AG04450 (cell line): ENCODE results near the gene CTPS1. TPM values are rescaled to one million over a fixed set of nuclear protein-coding genes. Genes with fewer than 3 reads are reported as not detected.

Experiments used
- CTCF ChIA-PET: fragments of 300-600, 350-600 bp; formaldehyde crosslinking; extraction: SDS; loops from one replicate; lab custom pipeline; 2022; ENCODE audit warnings: antibody characterized with exemption, inconsistent platforms; lab: Charles Lee
- POLR2A ChIA-PET: fragments of 350-600 bp; formaldehyde crosslinking; extraction: SDS; loops from one replicate; lab custom pipeline; 2021; ENCODE audit warnings: antibody characterized with exemption, inconsistent platforms; lab: Yijun Ruan, JAX
- DNase-seq: peaks from one replicate; pipeline ENCODE4 v3.0.0-alpha.2; 2011; ENCODE audit warnings: low read depth, low spot score
- H3K27ac ChIP-seq: one replicate; pipeline ENCODE4 v1.5.1; 2012; ENCODE audit warnings: low read depth, low read length, control low read depth
- H3K27me3 ChIP-seq: one replicate; pipeline ENCODE4 v1.6.0; 2012; ENCODE audit warnings: low read length; ENCODE audit not compliant: control insufficient read depth, insufficient read depth
- H3K4me3 ChIP-seq: 2 replicates; pipeline ENCODE4 v1.5.1; 2011; ENCODE audit warnings: mild to moderate bottlenecking, low read depth, low read length, control low read depth
- H3K9me3 ChIP-seq: 2 replicates; pipeline ENCODE4 v1.5.1; 2012; ENCODE audit warnings: low read length; ENCODE audit not compliant: control insufficient read depth, insufficient read depth
- CTCF ChIP-seq: IDR thresholded peaks from 2 replicates; pipeline ENCODE4 v1.5.1; 2011; ENCODE audit warnings: low read depth, low read length, control low read depth, inconsistent platforms
- polyA plus RNA-seq: library from polyadenylated mRNA; depleted of rRNA; stranded (reverse); fragments of >200 nt; gene quantifications from 2 replicates; pipeline ENCODE4 v1.2.3, GENCODE V29; 2011

Gene CTPS1
- polyA plus RNA-seq, 1 experiment: 29.5 TPM

DNA sequence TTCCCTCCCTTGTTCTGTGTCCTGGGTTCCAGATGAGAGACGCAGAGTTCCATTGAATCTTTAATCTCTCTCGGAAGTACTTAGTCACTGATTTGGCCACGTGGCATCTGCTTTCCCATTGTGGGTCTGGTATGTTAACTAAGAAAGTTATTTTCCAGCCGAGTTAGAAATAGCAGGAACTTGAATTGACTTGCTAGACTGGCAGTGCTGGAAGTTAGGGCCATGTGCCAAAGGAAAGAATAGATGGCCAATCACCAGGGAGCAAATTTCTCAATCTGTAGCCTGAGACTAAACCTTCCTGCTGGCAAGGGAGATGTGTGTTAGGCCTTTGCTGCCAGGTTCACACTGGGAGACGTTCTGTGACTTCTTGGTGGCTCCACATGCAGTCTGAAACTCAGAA is 66.2 kb downstream of the CTPS1 start:
- POLR2A ChIA-PET: no interaction called here
- no peak for TF ChIP-seq CTCF

GRCh38 chr1:41046347-41046775 is 66.9 kb downstream of the CTPS1 start:
- no peak overlapping the region for H3K27ac ChIP-seq
- no peaks in the 10 kb centered on the region for H3K9me3 ChIP-seq
- ChIA-PET CTCF (no interaction called here), POLR2A (no interaction called here)
- TF ChIP-seq CTCF: no peak
- no peak for DNase-seq
- no peaks in the 10 kb centered on the region for H3K27me3 ChIP-seq
- H3K4me3 ChIP-seq: no peak overlapping the region

More for the DNA sequence above, 66.2 kb downstream of the CTPS1 start:
- CTCF ChIA-PET: no interaction called here
- no peak overlapping the region for H3K4me3 ChIP-seq
- H3K27ac ChIP-seq: no peak overlapping the region
- DNase-seq: no peak
- no peaks in the 10 kb centered on the region for H3K27me3 ChIP-seq
- H3K9me3 ChIP-seq: no peaks in the 10 kb centered on the region

DNA sequence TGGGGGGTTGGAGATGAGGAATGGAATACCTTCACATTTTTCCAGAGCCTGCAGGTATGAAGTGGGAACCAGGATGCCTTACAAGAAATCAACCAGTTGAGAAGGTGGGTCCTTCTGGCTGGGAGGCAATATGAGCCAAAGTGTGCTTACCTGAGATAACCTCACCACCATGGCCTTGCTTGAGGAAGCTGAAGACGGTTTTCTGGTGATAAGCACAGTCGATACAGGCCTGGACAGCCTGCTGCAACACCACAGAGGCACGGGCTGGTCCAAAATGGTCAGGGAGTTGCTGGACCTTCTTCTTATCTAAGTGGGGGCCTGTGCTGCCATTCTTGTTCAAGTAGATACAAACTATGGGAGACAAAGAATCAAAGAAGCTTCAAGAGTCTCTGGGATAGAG is 69.0 kb downstream of the CTPS1 start:
- Histone ChIP-seq H3K27ac (no peak overlapping the region), H3K4me3 (no peak overlapping the region), H3K9me3 (no peaks in the 10 kb centered on the region), H3K27me3 (no peaks in the 10 kb centered on the region)
- ChIA-PET POLR2A (no interaction called here), CTCF (no interaction called here)
- TF ChIP-seq CTCF: no peak
- no peak for DNase-seq

DNA sequence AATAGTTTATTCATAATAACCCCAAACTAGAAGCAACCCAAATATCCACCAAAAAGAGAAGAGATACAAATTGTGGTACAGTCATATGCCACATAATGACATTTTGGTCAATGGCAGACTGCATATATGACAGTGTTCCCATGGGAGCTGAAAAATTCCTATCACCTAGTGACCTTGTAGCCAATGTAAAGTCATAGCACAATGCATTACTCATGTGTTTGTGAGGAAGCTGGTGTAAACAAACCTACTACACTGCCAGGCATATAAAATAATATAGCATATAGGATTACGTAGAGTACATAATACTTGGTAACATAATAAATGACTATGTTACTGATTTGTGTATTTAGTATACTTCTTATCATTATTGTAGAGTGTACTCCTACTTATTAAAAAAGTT is 71.5 kb downstream of the CTPS1 start:
- POLR2A ChIA-PET: no interaction called here
- Histone ChIP-seq H3K9me3 (no peaks in the 10 kb centered on the region), H3K4me3 (no peak overlapping the region), H3K27ac (no peak overlapping the region), H3K27me3 (no peaks in the 10 kb centered on the region)
- CTCF ChIA-PET: no interaction called here
- no peak for DNase-seq
- no peak for TF ChIP-seq CTCF

DNA sequence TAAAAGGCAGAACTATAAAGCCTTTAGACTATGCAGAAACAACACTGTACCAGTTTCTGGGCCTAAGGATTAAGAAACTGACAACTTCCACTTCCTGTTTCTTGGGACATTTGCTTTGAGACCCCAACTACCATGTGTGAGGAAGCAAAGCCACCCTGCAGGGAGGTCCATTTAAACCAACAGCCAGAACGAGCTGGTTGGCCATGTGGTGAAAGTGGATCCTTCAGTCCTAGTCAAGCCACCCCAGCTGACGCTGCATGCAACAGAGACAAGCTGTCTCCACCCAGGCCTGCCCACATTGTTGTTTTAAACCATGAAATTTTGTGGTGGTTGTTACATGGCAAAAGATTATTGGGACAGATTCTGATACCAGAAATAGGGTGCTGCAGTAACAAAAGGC is 73.8 kb downstream of the CTPS1 start:
- POLR2A ChIA-PET: no interaction called here
- Histone ChIP-seq H3K27me3 (no peaks in the 10 kb centered on the region), H3K27ac (no peak overlapping the region), H3K9me3 (no peaks in the 10 kb centered on the region), H3K4me3 (no peak overlapping the region)
- no peak for TF ChIP-seq CTCF
- CTCF ChIA-PET: no interaction called here
- DNase-seq: no peak
